ENCODE results near the gene B3GNT3.

- TF ChIP-seq POLR2A (IDR thresholded peaks at IDR 0.05), result no peak
- TF ChIP-seq, protein P1, sequence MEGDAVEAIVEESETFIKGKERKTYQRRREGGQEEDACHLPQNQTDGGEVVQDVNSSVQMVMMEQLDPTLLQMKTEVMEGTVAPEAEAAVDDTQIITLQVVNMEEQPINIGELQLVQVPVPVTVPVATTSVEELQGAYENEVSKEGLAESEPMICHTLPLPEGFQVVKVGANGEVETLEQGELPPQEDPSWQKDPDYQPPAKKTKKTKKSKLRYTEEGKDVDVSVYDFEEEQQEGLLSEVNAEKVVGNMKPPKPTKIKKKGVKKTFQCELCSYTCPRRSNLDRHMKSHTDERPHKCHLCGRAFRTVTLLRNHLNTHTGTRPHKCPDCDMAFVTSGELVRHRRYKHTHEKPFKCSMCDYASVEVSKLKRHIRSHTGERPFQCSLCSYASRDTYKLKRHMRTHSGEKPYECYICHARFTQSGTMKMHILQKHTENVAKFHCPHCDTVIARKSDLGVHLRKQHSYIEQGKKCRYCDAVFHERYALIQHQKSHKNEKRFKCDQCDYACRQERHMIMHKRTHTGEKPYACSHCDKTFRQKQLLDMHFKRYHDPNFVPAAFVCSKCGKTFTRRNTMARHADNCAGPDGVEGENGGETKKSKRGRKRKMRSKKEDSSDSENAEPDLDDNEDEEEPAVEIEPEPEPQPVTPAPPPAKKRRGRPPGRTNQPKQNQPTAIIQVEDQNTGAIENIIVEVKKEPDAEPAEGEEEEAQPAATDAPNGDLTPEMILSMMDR (IDR thresholded peaks at IDR 0.05), result peak in 1 of 3 donors; percentile 24
- TF ChIP-seq EP300 (IDR thresholded peaks at IDR 0.05), result no peak
These were observed 19.6 kb upstream of the B3GNT3 start for GRCh38 chr19:17775245-17775927.

Data from ovary (tissue), 3 donors.